Calu3 (cell line): Measurements from ENCODE around the gene HAS3. TPM values are rescaled to one million over a fixed set of nuclear protein-coding genes. Genes with fewer than 3 reads are reported as not detected.

ENCODE experiments used
- BruUV-seq: library from RNA; stranded (reverse); fragments of 400-500 nt; replicated peaks from 2 replicates; lab custom pipeline; 2021; lab: Mats Ljungman, UMichigan
- CTCF ChIA-PET: fragments of 300-600 bp; sonication (Branson Sonifier 250); formaldehyde crosslinking; loops from one replicate; lab custom pipeline; 2022; ENCODE audit warnings: antibody characterized with exemption; lab: Charles Lee
- DNase-seq: peaks from one replicate; pipeline ENCODE4 v3.0.0; 2022
- H3K27ac Mint-ChIP-seq: one replicate; pipeline ENCODE4 v1.8.0; 2022; ENCODE audit warnings: mixed read lengths; ENCODE audit not compliant: unreplicated experiment
- H3K27me3 Mint-ChIP-seq: one replicate; pipeline ENCODE4 v1.8.0; 2022; ENCODE audit warnings: mixed read lengths; ENCODE audit not compliant: unreplicated experiment
- H3K36me3 Mint-ChIP-seq: one replicate; pipeline ENCODE4 v1.8.0; 2022; ENCODE audit warnings: mild to moderate bottlenecking, moderate library complexity, mixed read lengths; ENCODE audit not compliant: insufficient read depth, unreplicated experiment
- H3K4me1 Mint-ChIP-seq: one replicate; pipeline ENCODE4 v1.8.0; 2022; ENCODE audit warnings: mild to moderate bottlenecking, low read depth, mixed read lengths; ENCODE audit not compliant: unreplicated experiment
- H3K4me3 Mint-ChIP-seq: one replicate; pipeline ENCODE4 v1.8.0; 2022; ENCODE audit warnings: mild to moderate bottlenecking, low read depth, moderate library complexity, mixed read lengths; ENCODE audit not compliant: unreplicated experiment
- H3K9me3 Mint-ChIP-seq: one replicate; pipeline ENCODE4 v1.8.0; 2022; ENCODE audit warnings: low read depth, mixed read lengths; ENCODE audit not compliant: unreplicated experiment
- CTCF ChIP-seq: fragments of 200-600 bp; IDR thresholded peaks from one replicate; pipeline ENCODE4 v1.8.0; 2022; ENCODE audit warnings: antibody characterized with exemption; ENCODE audit not compliant: unreplicated experiment
- intact Hi-C: fragments of 100-400 bp; cut with micrococcal nuclease; formaldehyde crosslinking; loops from one replicate; pipeline ENCODE4 v1.10.0; 2022; ENCODE audit not compliant: unreplicated experiment
- total RNA-seq: library from RNA; stranded (reverse); gene quantifications from 2 replicates; pipeline ENCODE4 v1.2.3, GENCODE V29; 2022

Gene HAS3
- total RNA-seq, 1 experiment from 2014 or later = 33.2 TPM

GRCh38 chr16:69160192-69160591 lies 54.7 kb downstream of the HAS3 start:
- CTCF ChIA-PET = interaction anchor here (2.0 kb wide), 1 partner anchor 10 kb away, joined by 5 read pairs; no protein-coding TSS in a partner anchor

GRCh38 chr16:69165584-69165983 lies 60.1 kb downstream of the HAS3 start:
- intact Hi-C loops = no loop called here

More at GRCh38 chr16:69160192-69160591, 54.7 kb downstream of the HAS3 start:
- H3K4me3 Mint-ChIP-seq = no peak overlapping the region
- intact Hi-C loops = no loop called here
- no TSS peak for BruUV-seq
- TF ChIP-seq CTCF = no peak
- H3K4me1 Mint-ChIP-seq = no peaks in the 10 kb centered on the region
- H3K27ac Mint-ChIP-seq = no peak overlapping the region
- peaks cover 86% of the 10 kb centered on the region for H3K36me3 Mint-ChIP-seq
- no peaks in the 10 kb centered on the region for H3K27me3 Mint-ChIP-seq
- no peak for DNase-seq
- no peaks in the 10 kb centered on the region for H3K9me3 Mint-ChIP-seq

GRCh38 chr16:69166221-69166833 lies 60.9 kb downstream of the HAS3 start:
- no peak for TF ChIP-seq CTCF
- no peak for DNase-seq
- Mint-ChIP-seq H3K27me3 (no peaks in the 10 kb centered on the region), H3K4me1 (no peaks in the 10 kb centered on the region), H3K9me3 (no peaks in the 10 kb centered on the region), H3K4me3 (no peak overlapping the region), H3K27ac (peak overlapping the region; percentile 20), H3K36me3 (peaks cover 63% of the 10 kb centered on the region)
- CTCF ChIA-PET = no interaction called here
- intact Hi-C loops = no loop called here
- no TSS peak for BruUV-seq

More at GRCh38 chr16:69165584-69165983, 60.1 kb downstream of the HAS3 start:
- CTCF ChIA-PET = no interaction called here
- DNase-seq = no peak
- BruUV-seq = no TSS peak
- Mint-ChIP-seq H3K4me3 (no peak overlapping the region), H3K4me1 (no peaks in the 10 kb centered on the region), H3K27me3 (no peaks in the 10 kb centered on the region), H3K36me3 (peaks cover 65% of the 10 kb centered on the region), H3K27ac (peak overlapping the region; percentile 20), H3K9me3 (no peaks in the 10 kb centered on the region)
- TF ChIP-seq CTCF = no peak

GRCh38 chr16:69166946-69167930 lies 61.8 kb downstream of the HAS3 start:
- CTCF ChIA-PET = interaction anchor here (0.6 kb wide), 1 partner anchor 159 kb away, joined by 3 read pairs; no protein-coding TSS in a partner anchor
- Mint-ChIP-seq H3K9me3 (no peaks in the 10 kb centered on the region), H3K27ac (no peak overlapping the region), H3K36me3 (peaks cover 56% of the 10 kb centered on the region), H3K4me1 (no peaks in the 10 kb centered on the region), H3K27me3 (no peaks in the 10 kb centered on the region), H3K4me3 (no peak overlapping the region)
- TF ChIP-seq CTCF = no peak
- intact Hi-C loops = no loop called here
- no TSS peak for BruUV-seq
- no peak for DNase-seq

Other genes with a start within 250 kb of the HAS3 start
- gene CHTF8, start 26.9 kb downstream of the HAS3 start, total RNA-seq = 131 and 146 TPM in 2 replicates
- 113 and 116 TPM in 2 replicates for gene UTP4, start 27.0 kb downstream of the HAS3 start, total RNA-seq
- 27.5 and 29.3 TPM in 2 replicates for gene SNTB2, start 81.5 kb downstream of the HAS3 start, total RNA-seq
- 31.4 and 34.4 TPM in 2 replicates for gene VPS4A, start 205.7 kb downstream of the HAS3 start, total RNA-seq
- gene PDF, start 224.9 kb downstream of the HAS3 start, total RNA-seq = 25.5 and 29.4 TPM in 2 replicates
- gene COG8, start 233.9 kb downstream of the HAS3 start, total RNA-seq = 55.0 and 57.4 TPM in 2 replicates
- 55.8 and 59.8 TPM in 2 replicates for gene NIP7, start 234.1 kb downstream of the HAS3 start, total RNA-seq
- gene TMED6, start 246.1 kb downstream of the HAS3 start, total RNA-seq = 1.4 and 1.7 TPM in 2 replicates